PC-9 (cell line): ENCODE measurements around the gene TTBK2.

ENCODE experiments used
- EZH2 ChIP-seq: fragments of 200-600 bp; sonication (generic); IDR thresholded peaks from 2 replicates; pipeline ENCODE4 v1.8.0; 2017; ENCODE audit warnings: antibody characterized with exemption, low read depth
- TF ChIP-seq, protein P1 (sequence below): fragments of 200-600 bp; sonication (generic); conservative IDR thresholded peaks from 2 replicates; pipeline ENCODE4 v1.6.1; 2017; ENCODE audit warnings: mixed run types, antibody characterized with exemption, mild to moderate bottlenecking, moderate library complexity

- TF ChIP-seq, protein P1, sequence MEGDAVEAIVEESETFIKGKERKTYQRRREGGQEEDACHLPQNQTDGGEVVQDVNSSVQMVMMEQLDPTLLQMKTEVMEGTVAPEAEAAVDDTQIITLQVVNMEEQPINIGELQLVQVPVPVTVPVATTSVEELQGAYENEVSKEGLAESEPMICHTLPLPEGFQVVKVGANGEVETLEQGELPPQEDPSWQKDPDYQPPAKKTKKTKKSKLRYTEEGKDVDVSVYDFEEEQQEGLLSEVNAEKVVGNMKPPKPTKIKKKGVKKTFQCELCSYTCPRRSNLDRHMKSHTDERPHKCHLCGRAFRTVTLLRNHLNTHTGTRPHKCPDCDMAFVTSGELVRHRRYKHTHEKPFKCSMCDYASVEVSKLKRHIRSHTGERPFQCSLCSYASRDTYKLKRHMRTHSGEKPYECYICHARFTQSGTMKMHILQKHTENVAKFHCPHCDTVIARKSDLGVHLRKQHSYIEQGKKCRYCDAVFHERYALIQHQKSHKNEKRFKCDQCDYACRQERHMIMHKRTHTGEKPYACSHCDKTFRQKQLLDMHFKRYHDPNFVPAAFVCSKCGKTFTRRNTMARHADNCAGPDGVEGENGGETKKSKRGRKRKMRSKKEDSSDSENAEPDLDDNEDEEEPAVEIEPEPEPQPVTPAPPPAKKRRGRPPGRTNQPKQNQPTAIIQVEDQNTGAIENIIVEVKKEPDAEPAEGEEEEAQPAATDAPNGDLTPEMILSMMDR: no peak
- TF ChIP-seq EZH2: no peak
These were observed 88.0 kb downstream of the TTBK2 start for GRCh38 chr15:42832576-42832975.
